ENCODE data around the gene SLC25A39. TPM values are rescaled to one million over a fixed set of nuclear protein-coding genes. Genes with fewer than 3 reads are reported as not detected.
A peak's percentile ranks its signal among the peaks of the same experiment; 100 is the strongest.

SLC25A39 gene
- total and polyA plus RNA-seq, 2 of the 13 experiments (the other 11 are each of a cell fraction or from before 2014, with no cell fraction given), result 144 to 151 TPM

DNA sequence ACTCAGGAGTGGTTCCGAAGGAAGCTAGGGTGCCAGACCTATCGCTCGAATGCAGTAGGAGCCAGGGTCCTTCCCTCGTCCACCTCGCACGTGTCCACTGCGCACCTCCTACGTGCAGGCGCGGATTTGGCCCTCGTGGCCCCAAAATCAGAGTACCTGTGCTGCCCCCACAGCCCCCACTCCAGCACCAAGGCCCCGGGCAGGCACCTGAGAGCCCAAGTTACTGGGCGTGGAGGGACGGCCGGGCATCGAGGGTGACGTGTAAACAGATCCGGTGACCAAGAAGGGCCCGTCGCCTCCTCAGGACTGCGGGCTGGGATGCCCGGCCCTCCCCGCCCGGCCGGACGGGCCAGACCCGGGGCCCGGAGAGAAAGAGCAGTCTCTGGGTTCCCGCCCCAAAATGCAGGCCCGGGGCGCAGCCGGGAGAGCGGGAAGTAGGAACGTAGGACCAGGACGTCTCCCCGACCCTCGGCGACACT, 492 bp downstream of the SLC25A39 start (continued):
- TF ChIP-seq, protein P1, sequence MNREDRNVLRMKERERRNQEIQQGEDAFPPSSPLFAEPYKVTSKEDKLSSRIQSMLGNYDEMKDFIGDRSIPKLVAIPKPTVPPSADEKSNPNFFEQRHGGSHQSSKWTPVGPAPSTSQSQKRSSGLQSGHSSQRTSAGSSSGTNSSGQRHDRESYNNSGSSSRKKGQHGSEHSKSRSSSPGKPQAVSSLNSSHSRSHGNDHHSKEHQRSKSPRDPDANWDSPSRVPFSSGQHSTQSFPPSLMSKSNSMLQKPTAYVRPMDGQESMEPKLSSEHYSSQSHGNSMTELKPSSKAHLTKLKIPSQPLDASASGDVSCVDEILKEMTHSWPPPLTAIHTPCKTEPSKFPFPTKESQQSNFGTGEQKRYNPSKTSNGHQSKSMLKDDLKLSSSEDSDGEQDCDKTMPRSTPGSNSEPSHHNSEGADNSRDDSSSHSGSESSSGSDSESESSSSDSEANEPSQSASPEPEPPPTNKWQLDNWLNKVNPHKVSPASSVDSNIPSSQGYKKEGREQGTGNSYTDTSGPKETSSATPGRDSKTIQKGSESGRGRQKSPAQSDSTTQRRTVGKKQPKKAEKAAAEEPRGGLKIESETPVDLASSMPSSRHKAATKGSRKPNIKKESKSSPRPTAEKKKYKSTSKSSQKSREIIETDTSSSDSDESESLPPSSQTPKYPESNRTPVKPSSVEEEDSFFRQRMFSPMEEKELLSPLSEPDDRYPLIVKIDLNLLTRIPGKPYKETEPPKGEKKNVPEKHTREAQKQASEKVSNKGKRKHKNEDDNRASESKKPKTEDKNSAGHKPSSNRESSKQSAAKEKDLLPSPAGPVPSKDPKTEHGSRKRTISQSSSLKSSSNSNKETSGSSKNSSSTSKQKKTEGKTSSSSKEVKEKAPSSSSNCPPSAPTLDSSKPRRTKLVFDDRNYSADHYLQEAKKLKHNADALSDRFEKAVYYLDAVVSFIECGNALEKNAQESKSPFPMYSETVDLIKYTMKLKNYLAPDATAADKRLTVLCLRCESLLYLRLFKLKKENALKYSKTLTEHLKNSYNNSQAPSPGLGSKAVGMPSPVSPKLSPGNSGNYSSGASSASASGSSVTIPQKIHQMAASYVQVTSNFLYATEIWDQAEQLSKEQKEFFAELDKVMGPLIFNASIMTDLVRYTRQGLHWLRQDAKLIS (CRISPR knock-in tag; IDR thresholded peaks at IDR 0.05), result no peak
- TF ChIP-seq ZBTB20 (CRISPR knock-in tag; IDR thresholded peaks at IDR 0.05; ENCODE audit: borderline replicate concordance, low read depth), result no peak
- no peak for TF ChIP-seq RXRB (CRISPR knock-in tag; IDR thresholded peaks at IDR 0.05; ENCODE audit: borderline replicate concordance)
- no peak; the same call in 1 of the 2 replicates for TF ChIP-seq ZNF747 (CRISPR knock-in tag; IDR thresholded peaks at IDR 0.05; ENCODE audit: borderline replicate concordance)
- no peak; the same call in 1 of the 2 replicates for TF ChIP-seq LBX2 (CRISPR knock-in tag; IDR thresholded peaks at IDR 0.05; ENCODE audit: borderline replicate concordance)
- TF ChIP-seq NPAS2 (CRISPR knock-in tag; IDR thresholded peaks at IDR 0.05; ENCODE audit: borderline replicate concordance), result no peak
- TF ChIP-seq ZNF468 (CRISPR knock-in tag; IDR thresholded peaks at IDR 0.05), result no peak
- 0 out of 2 replicates have a peak, but pooled peaks have one; percentile 53 for TF ChIP-seq ETV6 (CRISPR knock-in tag; conservative IDR thresholded peaks at IDR 0.05)
- no peak for TF ChIP-seq HNF1A (IDR thresholded peaks at IDR 0.05; ENCODE audit: low read depth)
- TF ChIP-seq HNF1A (CRISPR knock-in tag; IDR thresholded peaks at IDR 0.05; ENCODE audit: borderline replicate concordance), result no peak
- TF ChIP-seq FLYWCH1 (CRISPR knock-in tag; IDR thresholded peaks at IDR 0.05), result no peak
- TF ChIP-seq MBD4 (IDR thresholded peaks at IDR 0.05; ENCODE audit: borderline replicate concordance, low read length), result no peak
- TF ChIP-seq MEIS1 (CRISPR knock-in tag; IDR thresholded peaks at IDR 0.05; ENCODE audit: borderline replicate concordance), result no peak
- TF ChIP-seq AHR (CRISPR knock-in tag; IDR thresholded peaks at IDR 0.05), result no peak
- TF ChIP-seq TERF1 (CRISPR knock-in tag; IDR thresholded peaks at IDR 0.05), result no peak
- no peak for TF ChIP-seq HDAC6 (IDR thresholded peaks at IDR 0.05; ENCODE audit: low read depth, low read length)
- no peak for TF ChIP-seq CBFB (CRISPR knock-in tag; IDR thresholded peaks at IDR 0.05)
- no peak for TF ChIP-seq HHEX (CRISPR knock-in tag; IDR thresholded peaks at IDR 0.05)
